Loucy (cell line): ENCODE measurements around the gene CDH4.

ENCODE experiments used
- H2AFZ ChIP-seq: fragments of 200-600 bp; sonication (generic); 2 replicates; pipeline ENCODE4 v1.6.0; 2016; ENCODE audit warnings: antibody characterized with exemption, mild to moderate bottlenecking, low read length, moderate library complexity
- H3F3A ChIP-seq: fragments of 200-600 bp; 2 replicates; pipeline ENCODE4 v1.6.0; 2016; ENCODE audit warnings: antibody characterized with exemption, low read depth, mild to moderate bottlenecking
- H3K27me3 ChIP-seq: fragments of 200-600 bp; sonication (generic); 2 replicates; pipeline ENCODE4 v1.6.1; 2014; ENCODE audit warnings: low read length, mild to moderate bottlenecking; ENCODE audit not compliant: insufficient read depth, poor library complexity, severe bottlenecking
- H3K36me3 ChIP-seq: fragments of 200-600 bp; sonication (generic); 2 replicates; pipeline ENCODE4 v1.6.1; 2016; ENCODE audit warnings: low read length; ENCODE audit not compliant: insufficient read depth
- H3K4me1 ChIP-seq: fragments of 200-600 bp; sonication (generic); 2 replicates; pipeline ENCODE4 v1.5.1; 2014; ENCODE audit warnings: low read length, mild to moderate bottlenecking; ENCODE audit not compliant: insufficient read depth, poor library complexity, severe bottlenecking
- H3K4me2 ChIP-seq: fragments of 200-600 bp; sonication (generic); 2 replicates; pipeline ENCODE4 v1.6.0; 2014; ENCODE audit warnings: antibody characterized with exemption, low read length, low read depth, mild to moderate bottlenecking; ENCODE audit not compliant: poor library complexity, severe bottlenecking
- H3K4me3 ChIP-seq: fragments of 200-600 bp; sonication (generic); 2 replicates; pipeline ENCODE4 v1.5.1; 2014; ENCODE audit warnings: low read length, mild to moderate bottlenecking, mixed read lengths; ENCODE audit not compliant: poor library complexity, severe bottlenecking
- H3K79me2 ChIP-seq: fragments of 200-600 bp; sonication (generic); 2 replicates; pipeline ENCODE4 v1.6.1; 2014; ENCODE audit warnings: low read length; ENCODE audit not compliant: insufficient read depth
- H3K9ac ChIP-seq: fragments of 200-600 bp; sonication (generic); 2 replicates; pipeline ENCODE4 v1.6.0; 2014; ENCODE audit warnings: mild to moderate bottlenecking, low read depth, low read length, moderate library complexity; ENCODE audit not compliant: poor library complexity, severe bottlenecking
- H3K9me2 ChIP-seq: fragments of 200-600 bp; sonication (generic); replicated peaks from 2 replicates; pipeline ENCODE4 v1.6.1; 2016; ENCODE audit warnings: low read depth, low read length, mixed read lengths
- H3K9me3 ChIP-seq: fragments of 200-600 bp; sonication (generic); 2 replicates; pipeline ENCODE4 v1.6.1; 2014; ENCODE audit warnings: mild to moderate bottlenecking, antibody characterized with exemption, low read length, low read depth; ENCODE audit not compliant: insufficient read depth
- H4K20me1 ChIP-seq: fragments of 200-600 bp; sonication (generic); 2 replicates; pipeline ENCODE4 v1.6.0; 2014; ENCODE audit warnings: antibody characterized with exemption, low read length, mild to moderate bottlenecking; ENCODE audit not compliant: insufficient read depth, poor library complexity, severe bottlenecking
- CTCF ChIP-seq: fragments of 200-600 bp; sonication (generic); conservative IDR thresholded peaks from 2 replicates; pipeline ENCODE4 v1.5.1; 2014; ENCODE audit warnings: mild to moderate bottlenecking, antibody characterized with exemption, low read length
- EZH2phosphoT487 ChIP-seq: fragments of 200-600 bp; IDR thresholded peaks from 2 replicates; pipeline ENCODE4 v1.6.1; 2018; ENCODE audit warnings: antibody characterized with exemption, mild to moderate bottlenecking, moderate library complexity, borderline replicate concordance

CDH4 gene

GRCh38 chr20:61397790-61398189 lies 145.7 kb downstream of the CDH4 start:
- no peaks in the 10 kb centered on the region for H3K79me2 ChIP-seq
- no peaks in the 10 kb centered on the region for H3K9me3 ChIP-seq
- H3K9ac ChIP-seq: no peak overlapping the region
- H3K4me2 ChIP-seq: no peak overlapping the region
- no peak for TF ChIP-seq CTCF
- no peak for TF ChIP-seq EZH2phosphoT487
- H3K36me3 ChIP-seq: no peaks in the 10 kb centered on the region
- no peaks in the 10 kb centered on the region for H3K27me3 ChIP-seq
- no peaks in the 10 kb centered on the region for H3K9me2 ChIP-seq
- no peak overlapping the region for H2AFZ ChIP-seq
- H3K4me3 ChIP-seq: no peak overlapping the region
- H4K20me1 ChIP-seq: no peaks in the 10 kb centered on the region
- no peaks in the 10 kb centered on the region for H3F3A ChIP-seq
- no peaks in the 10 kb centered on the region for H3K4me1 ChIP-seq

- Histone ChIP-seq H3K9me3 (no peaks in the 10 kb centered on the region), H3K36me3 (no peaks in the 10 kb centered on the region), H2AFZ (no peak overlapping the region), H3F3A (no peaks in the 10 kb centered on the region), H3K4me1 (no peaks in the 10 kb centered on the region), H3K4me2 (no peak overlapping the region), H4K20me1 (no peaks in the 10 kb centered on the region), H3K9ac (no peak overlapping the region), H3K4me3 (no peak overlapping the region), H3K79me2 (no peaks in the 10 kb centered on the region), H3K9me2 (no peaks in the 10 kb centered on the region), H3K27me3 (no peaks in the 10 kb centered on the region)
- TF ChIP-seq CTCF (no peak), EZH2phosphoT487 (no peak)
These were observed 147.4 kb downstream of the CDH4 start for GRCh38 chr20:61399433-61399832.

GRCh38 chr20:61400499-61400898 lies 148.4 kb downstream of the CDH4 start:
- no peaks in the 10 kb centered on the region for H3K79me2 ChIP-seq
- no peaks in the 10 kb centered on the region for H3K9me3 ChIP-seq
- H2AFZ ChIP-seq: no peak overlapping the region
- H3F3A ChIP-seq: no peaks in the 10 kb centered on the region
- H3K4me3 ChIP-seq: no peak overlapping the region
- no peaks in the 10 kb centered on the region for H4K20me1 ChIP-seq
- no peaks in the 10 kb centered on the region for H3K4me1 ChIP-seq
- no peaks in the 10 kb centered on the region for H3K27me3 ChIP-seq
- no peaks in the 10 kb centered on the region for H3K9me2 ChIP-seq
- H3K9ac ChIP-seq: no peak overlapping the region
- no peak overlapping the region for H3K4me2 ChIP-seq
- no peak for TF ChIP-seq EZH2phosphoT487
- no peak for TF ChIP-seq CTCF
- no peaks in the 10 kb centered on the region for H3K36me3 ChIP-seq
